Endodermal cell (in vitro differentiated cells): Measurements from ENCODE around the gene EXPH5. TPM values are rescaled to one million over a fixed set of nuclear protein-coding genes. Genes with fewer than 3 reads are reported as not detected.

Experiments used
- DNase-seq: peaks from one replicate; pipeline ENCODE4 v3.0.0-alpha.2; 2017
- H3K27ac ChIP-seq: 2 replicates; pipeline ENCODE4 v1.5.1; 2013; ENCODE audit warnings: mild to moderate bottlenecking, low read depth, low read length, moderate library complexity
- H3K27me3 ChIP-seq: 2 replicates; pipeline ENCODE4 v1.6.1; 2013; ENCODE audit warnings: mild to moderate bottlenecking, low read length, moderate library complexity; ENCODE audit not compliant: insufficient read depth, control insufficient read depth, poor library complexity, severe bottlenecking
- H3K36me3 ChIP-seq: 2 replicates; pipeline ENCODE4 v1.7.0; 2013; ENCODE audit warnings: mild to moderate bottlenecking, low read length, moderate library complexity; ENCODE audit not compliant: control insufficient read depth, insufficient read depth
- H3K4me1 ChIP-seq: one replicate; pipeline ENCODE4 v1.7.0; 2013; ENCODE audit warnings: low read length; ENCODE audit not compliant: control insufficient read depth, insufficient read depth
- H3K4me3 ChIP-seq: 2 replicates; pipeline ENCODE4 v1.5.1; 2013; ENCODE audit warnings: mild to moderate bottlenecking, low read length, moderate library complexity
- H3K9ac ChIP-seq: 2 replicates; pipeline ENCODE4 v1.6.1; 2013; ENCODE audit warnings: mild to moderate bottlenecking, low read length, moderate library complexity; ENCODE audit not compliant: poor library complexity, severe bottlenecking; ENCODE audit errors: extremely low read depth
- H3K9me3 ChIP-seq: 2 replicates; pipeline ENCODE4 v1.6.1; 2013; ENCODE audit warnings: mild to moderate bottlenecking, low read length, moderate library complexity; ENCODE audit not compliant: control insufficient read depth
- H3K27ac Mint-ChIP-seq: 2 replicates; pipeline ENCODE4 v1.8.0; 2020; ENCODE audit warnings: mixed read lengths
- H3K27me3 Mint-ChIP-seq: 2 replicates; pipeline ENCODE4 v1.8.0; 2021; ENCODE audit warnings: mild to moderate bottlenecking, mixed read lengths; ENCODE audit not compliant: insufficient read depth
- H3K36me3 Mint-ChIP-seq: 2 replicates; pipeline ENCODE4 v1.8.0; 2020; ENCODE audit warnings: low read depth, mixed read lengths
- H3K4me1 Mint-ChIP-seq: 2 replicates; pipeline ENCODE4 v1.8.0; 2020; ENCODE audit warnings: mixed read lengths
- H3K4me3 Mint-ChIP-seq: 2 replicates; pipeline ENCODE4 v1.8.0; 2020; ENCODE audit warnings: mild to moderate bottlenecking, moderate library complexity, mixed read lengths
- H3K9me3 Mint-ChIP-seq: 2 replicates; pipeline ENCODE4 v1.8.0; 2020; ENCODE audit warnings: mild to moderate bottlenecking, mixed read lengths
- WGBS, 2 experiments: methylation state at CpG; one replicate each; pipeline versions ENCODE4 v1.1.5 to v1.1.7; 2013; ENCODE audit warnings: missing lambda C conversion rate in 2 of 2, mixed read lengths in 1 of 2; ENCODE audit not compliant: insufficient coverage in 1 of 2, insufficient read length in 1 of 2; 5-methylcytosine and 5-hydroxymethylcytosine counted together
- total RNA-seq, 2 donors: library from RNA; stranded (reverse); fragmentation: NEBNext Ultra II Directional in 1 of 2; extraction: Animal tissue kit (Norgen Biotek cat#: 25700) in 1 of 2; gene quantifications; 2 replicates in 1 of 2; 3 replicates in 1 of 2; pipeline ENCODE4 v1.2.1, GENCODE V29; 2021
- TF ChIP-seq, protein P1 (sequence below): fragments of 200-600 bp; sonication (generic); conservative IDR thresholded peaks from 2 replicates; pipeline ENCODE4 v1.5.0; 2021; ENCODE audit warnings: antibody characterized with exemption, mild to moderate bottlenecking

Gene EXPH5
- total RNA-seq, 2 donors from 2014 or later, result 4.8 to 6.4 TPM

DNA sequence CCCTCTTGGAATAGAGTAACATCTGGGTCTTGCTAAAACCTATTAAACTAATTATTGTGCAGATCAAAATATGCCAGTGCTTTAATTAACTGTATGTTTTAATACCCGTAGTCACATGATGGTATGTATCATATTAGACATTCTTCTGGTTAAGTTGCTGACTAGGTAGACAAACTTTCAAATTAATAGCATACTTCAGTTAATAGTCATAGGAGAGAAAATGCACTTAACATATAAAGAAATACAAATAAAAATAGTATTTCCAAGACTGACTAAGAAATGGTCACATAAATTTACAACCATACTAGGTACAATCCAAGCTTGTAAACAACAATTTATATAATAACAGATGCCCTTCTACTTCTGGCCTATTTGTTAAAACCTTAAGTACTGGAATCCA is 7.6 kb upstream of the EXPH5 start:
- no peak overlapping the region for H3K9ac ChIP-seq
- 100% methylated on average over 1 of the region's 1 CpG; no CpG with 5 or more reads in 1 of the 2 experiments for WGBS, 2 experiments

DNA sequence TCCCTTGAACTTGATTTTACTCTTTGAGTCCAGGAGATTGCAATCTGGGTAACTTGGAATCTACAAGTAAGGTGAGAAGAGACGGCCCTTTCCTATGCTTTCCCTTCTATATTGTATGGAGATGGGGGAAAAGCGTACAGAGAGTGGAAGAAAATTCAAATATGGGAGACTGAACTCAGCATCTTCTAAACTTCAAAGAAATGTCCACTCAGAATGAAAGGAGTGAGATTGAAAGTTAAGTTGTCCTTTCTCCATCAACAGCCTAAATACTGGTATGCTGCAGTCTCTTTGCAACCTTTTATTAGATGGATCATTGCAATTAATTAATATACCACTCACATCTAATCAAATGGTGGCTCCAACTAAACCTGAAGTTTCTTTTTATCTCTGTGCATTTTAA is 6.4 kb upstream of the EXPH5 start:
- Mint-ChIP-seq H3K27me3 (peaks cover 77% of the 10 kb centered on the region), H3K9me3 (no peaks in the 10 kb centered on the region), H3K4me1 (peaks cover 19% of the 10 kb centered on the region), H3K4me3 (no peak overlapping the region), H3K36me3 (no peaks in the 10 kb centered on the region), H3K27ac (no peak overlapping the region)
- Histone ChIP-seq H3K27ac (no peak overlapping the region), H3K9ac (no peak overlapping the region), H3K4me1 (peaks cover 3% of the 10 kb centered on the region), H3K4me3 (no peak overlapping the region), H3K27me3 (no peaks in the 10 kb centered on the region), H3K9me3 (no peaks in the 10 kb centered on the region), H3K36me3 (no peaks in the 10 kb centered on the region)
- no peak for DNase-seq
- TF ChIP-seq, protein P1, sequence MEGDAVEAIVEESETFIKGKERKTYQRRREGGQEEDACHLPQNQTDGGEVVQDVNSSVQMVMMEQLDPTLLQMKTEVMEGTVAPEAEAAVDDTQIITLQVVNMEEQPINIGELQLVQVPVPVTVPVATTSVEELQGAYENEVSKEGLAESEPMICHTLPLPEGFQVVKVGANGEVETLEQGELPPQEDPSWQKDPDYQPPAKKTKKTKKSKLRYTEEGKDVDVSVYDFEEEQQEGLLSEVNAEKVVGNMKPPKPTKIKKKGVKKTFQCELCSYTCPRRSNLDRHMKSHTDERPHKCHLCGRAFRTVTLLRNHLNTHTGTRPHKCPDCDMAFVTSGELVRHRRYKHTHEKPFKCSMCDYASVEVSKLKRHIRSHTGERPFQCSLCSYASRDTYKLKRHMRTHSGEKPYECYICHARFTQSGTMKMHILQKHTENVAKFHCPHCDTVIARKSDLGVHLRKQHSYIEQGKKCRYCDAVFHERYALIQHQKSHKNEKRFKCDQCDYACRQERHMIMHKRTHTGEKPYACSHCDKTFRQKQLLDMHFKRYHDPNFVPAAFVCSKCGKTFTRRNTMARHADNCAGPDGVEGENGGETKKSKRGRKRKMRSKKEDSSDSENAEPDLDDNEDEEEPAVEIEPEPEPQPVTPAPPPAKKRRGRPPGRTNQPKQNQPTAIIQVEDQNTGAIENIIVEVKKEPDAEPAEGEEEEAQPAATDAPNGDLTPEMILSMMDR, result no peak
- 100% methylated on average over 1 to 2 of the region's 2 CpGs for WGBS, 2 experiments

More for the DNA sequence above, 7.6 kb upstream of the EXPH5 start:
- no peak overlapping the region for H3K4me3 Mint-ChIP-seq
- no peak overlapping the region for H3K27ac Mint-ChIP-seq
- Histone ChIP-seq H3K36me3 (no peaks in the 10 kb centered on the region), H3K4me1 (peaks cover 3% of the 10 kb centered on the region), H3K27me3 (no peaks in the 10 kb centered on the region), H3K27ac (no peak overlapping the region), H3K9me3 (no peaks in the 10 kb centered on the region), H3K4me3 (no peak overlapping the region)
- no peaks in the 10 kb centered on the region for H3K9me3 Mint-ChIP-seq
- H3K36me3 Mint-ChIP-seq, result no peaks in the 10 kb centered on the region
- H3K4me1 Mint-ChIP-seq, result peaks cover 11% of the 10 kb centered on the region
- DNase-seq, result no peak
- peaks cover 77% of the 10 kb centered on the region for H3K27me3 Mint-ChIP-seq
- TF ChIP-seq, protein P1, result no peak

DNA sequence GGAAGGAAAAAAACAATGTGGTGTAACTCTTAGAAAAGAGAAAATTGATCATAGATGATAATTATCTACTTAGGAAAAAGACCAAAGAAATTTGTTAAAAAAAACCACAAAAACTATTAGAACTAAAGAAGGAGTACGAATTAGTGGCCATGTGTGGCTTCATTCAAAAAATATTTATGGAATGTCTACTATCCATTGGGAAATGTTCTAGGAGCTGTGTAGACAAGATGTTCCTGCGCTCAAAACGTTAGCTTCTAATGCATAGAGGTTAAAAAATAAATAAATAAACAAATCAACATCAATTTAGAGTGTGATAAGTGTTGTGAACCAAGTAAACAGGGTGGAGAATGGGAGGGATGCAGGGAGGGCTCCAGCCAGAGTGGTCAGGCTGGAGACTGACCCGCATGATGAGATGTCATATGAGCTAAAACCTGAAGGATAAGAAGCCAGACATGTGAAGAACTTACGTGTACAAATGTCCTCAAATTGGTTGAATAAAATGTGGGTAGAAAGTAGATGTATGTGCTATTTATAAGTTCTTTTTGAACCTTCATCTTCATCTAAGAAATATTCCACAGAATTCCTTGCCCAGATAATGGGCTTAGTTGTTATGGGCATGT is 4.3 kb upstream of the EXPH5 start:
- no peaks in the 10 kb centered on the region for H3K9me3 ChIP-seq
- H3K4me3 ChIP-seq, result no peak overlapping the region
- Mint-ChIP-seq H3K27me3 (peaks cover 81% of the 10 kb centered on the region), H3K4me3 (no peak overlapping the region), H3K4me1 (peaks cover 25% of the 10 kb centered on the region), H3K36me3 (no peaks in the 10 kb centered on the region), H3K27ac (no peak overlapping the region), H3K9me3 (no peaks in the 10 kb centered on the region)
- no peak for DNase-seq
- H3K4me1 ChIP-seq, result peaks cover 7% of the 10 kb centered on the region
- H3K27me3 ChIP-seq, result no peaks in the 10 kb centered on the region
- no peak overlapping the region for H3K27ac ChIP-seq
- H3K36me3 ChIP-seq, result no peaks in the 10 kb centered on the region
- H3K9ac ChIP-seq, result no peak overlapping the region
- TF ChIP-seq, protein P1, result no peak
- WGBS, 2 experiments, result 92 to 100% methylated on average over 1 to 3 of the region's 5 CpGs
